H9 (cell line): ENCODE measurements around the gene SF3B5. TPM values are rescaled to one million over a fixed set of nuclear protein-coding genes. Genes with fewer than 3 reads are reported as not detected.

ENCODE experiments used
- DNase-seq: peaks from one replicate; pipeline ENCODE4 v3.0.0-alpha.2; 2017
- H2AFZ ChIP-seq: one replicate; pipeline ENCODE4 v1.6.1; 2013; ENCODE audit warnings: mild to moderate bottlenecking, low read length, control low read depth, moderate library complexity
- H2AK5ac ChIP-seq: 2 replicates; pipeline ENCODE4 v1.6.1; 2013; ENCODE audit warnings: low read length, control low read depth, mixed read lengths; ENCODE audit not compliant: insufficient read length
- H2BK120ac ChIP-seq: one replicate; pipeline ENCODE4 v1.6.1; 2013; ENCODE audit warnings: low read depth, mild to moderate bottlenecking, low read length, control low read depth, inconsistent platforms; ENCODE audit not compliant: poor library complexity, severe bottlenecking
- H2BK12ac ChIP-seq: 2 replicates; pipeline ENCODE4 v1.6.1; 2013; ENCODE audit warnings: low read length, control low read depth, mixed read lengths, low read depth; ENCODE audit not compliant: insufficient read length
- H2BK15ac ChIP-seq: 2 replicates; pipeline ENCODE4 v1.6.1; 2013; ENCODE audit warnings: low read depth, low read length, control low read depth
- H2BK20ac ChIP-seq: one replicate; pipeline ENCODE4 v1.6.1; 2013; ENCODE audit warnings: low read depth, mild to moderate bottlenecking, low read length, control low read depth, inconsistent platforms; ENCODE audit not compliant: poor library complexity, severe bottlenecking
- H2BK5ac ChIP-seq: 2 replicates; pipeline ENCODE4 v1.6.1; 2013; ENCODE audit warnings: low read length, control low read depth, mixed read lengths; ENCODE audit not compliant: insufficient read length
- H3K14ac ChIP-seq: 2 replicates; pipeline ENCODE4 v1.6.1; 2013; ENCODE audit warnings: low read length, control low read depth; ENCODE audit not compliant: insufficient read depth
- H3K18ac ChIP-seq: 2 replicates; pipeline ENCODE4 v1.6.1; 2013; ENCODE audit warnings: low read depth, mild to moderate bottlenecking, mixed read lengths, low read length, control low read depth; ENCODE audit not compliant: insufficient read length
- H3K23ac ChIP-seq: 2 replicates; pipeline ENCODE4 v1.6.1; 2013; ENCODE audit warnings: low read length, control low read depth, mixed read lengths, low read depth; ENCODE audit not compliant: insufficient read length
- H3K23me2 ChIP-seq: 2 replicates; pipeline ENCODE4 v1.6.1; 2013; ENCODE audit warnings: low read depth, mild to moderate bottlenecking, mixed read lengths, low read length, control low read depth; ENCODE audit not compliant: insufficient read length, poor library complexity, severe bottlenecking
- H3K27ac ChIP-seq: 2 replicates; pipeline ENCODE4 v1.5.1; 2013; ENCODE audit warnings: low read length, control low read depth, mixed read lengths, low read depth; ENCODE audit not compliant: insufficient read length
- H3K27me3 ChIP-seq: 2 replicates; pipeline ENCODE4 v1.6.1; 2013; ENCODE audit warnings: low read length, control low read depth, inconsistent platforms; ENCODE audit not compliant: insufficient read depth
- H3K4ac ChIP-seq: 2 replicates; pipeline ENCODE4 v1.6.1; 2013; ENCODE audit warnings: low read depth, mild to moderate bottlenecking, control low read depth, inconsistent platforms, low read length, moderate library complexity
- H3K4me1 ChIP-seq: 2 replicates; pipeline ENCODE4 v1.6.1; 2013; ENCODE audit warnings: low read length, control low read depth, inconsistent platforms; ENCODE audit not compliant: insufficient read depth
- H3K4me2 ChIP-seq: 2 replicates; pipeline ENCODE4 v1.6.1; 2013; ENCODE audit warnings: low read length, control low read depth, mixed read lengths; ENCODE audit not compliant: insufficient read length, insufficient read depth
- H3K56ac ChIP-seq: 2 replicates; pipeline ENCODE4 v1.6.1; 2013; ENCODE audit warnings: low read depth, mild to moderate bottlenecking, mixed read lengths, low read length, control low read depth; ENCODE audit not compliant: insufficient read length
- H3K79me1 ChIP-seq: 2 replicates; pipeline ENCODE4 v1.6.1; 2013; ENCODE audit warnings: low read depth, mild to moderate bottlenecking, moderate library complexity, low read length, control low read depth, inconsistent platforms; ENCODE audit not compliant: insufficient read depth, poor library complexity, severe bottlenecking
- H3K79me2 ChIP-seq: 2 replicates; pipeline ENCODE4 v1.6.1; 2013; ENCODE audit warnings: low read length, control low read depth, inconsistent platforms; ENCODE audit not compliant: insufficient read depth
- H3K9ac ChIP-seq: 2 replicates; pipeline ENCODE4 v1.6.1; 2013; ENCODE audit warnings: low read length, control low read depth, mixed read lengths; ENCODE audit not compliant: insufficient read length; ENCODE audit errors: extremely low read depth
- H3K9me3 ChIP-seq: one replicate; pipeline ENCODE4 v1.6.1; 2013; ENCODE audit warnings: low read depth, low read length, inconsistent platforms; ENCODE audit not compliant: control insufficient read depth
- H3T11ph ChIP-seq: one replicate; pipeline ENCODE4 v1.6.1; 2013; ENCODE audit warnings: mild to moderate bottlenecking, low read length, control low read depth, inconsistent platforms
- H4K20me1 ChIP-seq: one replicate; pipeline ENCODE4 v1.6.1; 2013; ENCODE audit not compliant: control insufficient read depth, insufficient read length, insufficient read depth
- H4K5ac ChIP-seq: 2 replicates; pipeline ENCODE4 v1.6.1; 2013; ENCODE audit warnings: low read depth, mild to moderate bottlenecking, mixed read lengths, low read length, control low read depth; ENCODE audit not compliant: insufficient read length
- H4K8ac ChIP-seq: replicated peaks from 2 replicates; pipeline ENCODE4 v1.6.1; 2013; ENCODE audit warnings: low read length, control low read depth, mixed read lengths, low read depth; ENCODE audit not compliant: insufficient read length
- H4K91ac ChIP-seq: 2 replicates; pipeline ENCODE4 v1.6.1; 2013; ENCODE audit warnings: low read depth, mild to moderate bottlenecking, moderate library complexity, mixed read lengths, low read length, control low read depth; ENCODE audit not compliant: insufficient read length
- H3K27ac Mint-ChIP-seq, 3 experiments: 2 replicates in 2 of 3; 3 replicates in 1 of 3; pipeline ENCODE4 v1.8.0; 2020 to 2021; ENCODE audit warnings: mixed read lengths in 3 of 3, mild to moderate bottlenecking in 1 of 3, moderate library complexity in 1 of 3
- H3K27me3 Mint-ChIP-seq: 2 replicates; pipeline ENCODE4 v1.8.0; 2021; ENCODE audit warnings: low read depth, mild to moderate bottlenecking, moderate library complexity, mixed read lengths
- H3K36me3 Mint-ChIP-seq, 3 experiments: 2 replicates in 2 of 3; 3 replicates in 1 of 3; pipeline ENCODE4 v1.8.0; 2020 to 2021; ENCODE audit warnings: low read depth in 3 of 3, mixed read lengths in 3 of 3; ENCODE audit not compliant: insufficient read depth in 1 of 3
- H3K4me1 Mint-ChIP-seq, 2 experiments: 2 replicates each; pipeline ENCODE4 v1.8.0; 2020; ENCODE audit warnings: mixed read lengths in 2 of 2
- H3K4me3 Mint-ChIP-seq, 2 experiments: 2 replicates in 1 of 2; 3 replicates in 1 of 2; pipeline ENCODE4 v1.8.0; 2020 to 2021; ENCODE audit warnings: mild to moderate bottlenecking in 2 of 2, mixed read lengths in 2 of 2, moderate library complexity in 1 of 2
- H3K9me3 Mint-ChIP-seq, 2 experiments: 2 replicates in 1 of 2; 3 replicates in 1 of 2; pipeline ENCODE4 v1.8.0; 2020; ENCODE audit warnings: mild to moderate bottlenecking in 2 of 2, mixed read lengths in 2 of 2, moderate library complexity in 1 of 2
- CTCF ChIP-seq: fragments of 200-600 bp; sonication (generic); conservative IDR thresholded peaks from 3 replicates; pipeline ENCODE4 v1.8.0; 2021; ENCODE audit warnings: antibody characterized with exemption, mild to moderate bottlenecking
- total RNA-seq: library from RNA; stranded (reverse); gene quantifications from 2 replicates; pipeline ENCODE4 v1.2.1, GENCODE V29; 2021

Gene SF3B5
- total RNA-seq, 1 experiment from 2014 or later: 145 TPM

GRCh38 chr6:144052488-144052887 is 42.9 kb downstream of the SF3B5 start:
- H2BK12ac ChIP-seq: no peak overlapping the region
- Mint-ChIP-seq H3K9me3 (peaks cover 9 to 14% of the 10 kb centered on the region in 2 experiments; a peak in 3 of 5 replicates), H3K4me1 (no peaks in the 10 kb centered on the region), H3K27me3 (peaks cover 10% of the 10 kb centered on the region), H3K27ac (no peak overlapping the region), H3K36me3 (peaks cover 0 to 11% (median 3%) of the 10 kb centered on the region in 3 experiments; a peak in 2 of 7 replicates), H3K4me3 (no peak overlapping the region)
- H2BK5ac ChIP-seq: no peak overlapping the region
- no peak overlapping the region for H3K27ac ChIP-seq
- no peak for TF ChIP-seq CTCF
- no peak overlapping the region for H3K4ac ChIP-seq
- no peak overlapping the region for H2BK20ac ChIP-seq
- H4K8ac ChIP-seq: no peak overlapping the region
- DNase-seq: no peak
- no peak overlapping the region for H3K14ac ChIP-seq
- no peak overlapping the region for H2AK5ac ChIP-seq
- no peak overlapping the region for H3K9ac ChIP-seq
- H2BK120ac ChIP-seq: no peak overlapping the region
- H4K20me1 ChIP-seq: no peaks in the 10 kb centered on the region
- no peak overlapping the region for H3K18ac ChIP-seq
- no peaks in the 10 kb centered on the region; the same call in 1 of the 2 replicates for H3K27me3 ChIP-seq
- H2BK15ac ChIP-seq: no peak overlapping the region
- H3K4me1 ChIP-seq: no peaks in the 10 kb centered on the region
- H3K23ac ChIP-seq: no peak overlapping the region
- no peak overlapping the region for H4K5ac ChIP-seq
- H2AFZ ChIP-seq: no peak overlapping the region
- H3K4me2 ChIP-seq: no peak overlapping the region
- H3K79me2 ChIP-seq: no peaks in the 10 kb centered on the region
- H3K23me2 ChIP-seq: no peaks in the 10 kb centered on the region
- no peak overlapping the region for H3K56ac ChIP-seq
- no peaks in the 10 kb centered on the region for H3K79me1 ChIP-seq
- H3K9me3 ChIP-seq: no peaks in the 10 kb centered on the region
- H4K91ac ChIP-seq: no peak overlapping the region
- no peak overlapping the region for H3T11ph ChIP-seq
